Endothelial cell (in vitro differentiated cells): Measurements from ENCODE around the gene DIP2C. TPM values are rescaled to one million over a fixed set of nuclear protein-coding genes. Genes with fewer than 3 reads are reported as not detected.

Experiments used
- DNase-seq: peaks from one replicate; pipeline ENCODE4 v3.0.0; 2021; ENCODE audit warnings: low spot score
- H3K27ac Mint-ChIP-seq: one replicate; pipeline ENCODE4 v1.8.0; 2021; ENCODE audit warnings: mixed read lengths, inconsistent platforms; ENCODE audit not compliant: unreplicated experiment
- H3K27me3 Mint-ChIP-seq: one replicate; pipeline ENCODE4 v1.8.0; 2021; ENCODE audit warnings: mild to moderate bottlenecking, moderate library complexity, mixed read lengths, inconsistent platforms; ENCODE audit not compliant: unreplicated experiment
- H3K36me3 Mint-ChIP-seq: one replicate; pipeline ENCODE4 v1.8.0; 2021; ENCODE audit warnings: mild to moderate bottlenecking, low read depth, mixed read lengths, inconsistent platforms; ENCODE audit not compliant: unreplicated experiment
- H3K4me1 Mint-ChIP-seq: one replicate; pipeline ENCODE4 v1.8.0; 2021; ENCODE audit warnings: mild to moderate bottlenecking, mixed read lengths, inconsistent platforms; ENCODE audit not compliant: unreplicated experiment
- H3K4me3 Mint-ChIP-seq: one replicate; pipeline ENCODE4 v1.8.0; 2021; ENCODE audit warnings: mild to moderate bottlenecking, mixed read lengths, inconsistent platforms; ENCODE audit not compliant: unreplicated experiment
- H3K9me3 Mint-ChIP-seq: one replicate; pipeline ENCODE4 v1.8.0; 2021; ENCODE audit warnings: mixed read lengths, inconsistent platforms; ENCODE audit not compliant: unreplicated experiment
- CTCF ChIP-seq: fragments of 200-600 bp; sonication (generic); IDR thresholded peaks from one replicate; pipeline ENCODE4 v1.5.0; 2021; ENCODE audit warnings: antibody characterized with exemption; ENCODE audit not compliant: unreplicated experiment
- total RNA-seq: library from RNA; stranded (reverse); fragmentation: NEBNext Ultra II Directional; extraction: Animal tissue kit (Norgen Biotek cat#: 25700); gene quantifications from one replicate; pipeline ENCODE4 v1.2.1, GENCODE V29; 2021; ENCODE audit not compliant: unreplicated experiment

The DIP2C gene
- total RNA-seq, 1 donor from 2014 or later = 13.1 TPM

- H3K27ac Mint-ChIP-seq = no peak overlapping the region
- no peak for DNase-seq
- peaks cover 6% of the 10 kb centered on the region for H3K27me3 Mint-ChIP-seq
- no peaks in the 10 kb centered on the region for H3K36me3 Mint-ChIP-seq
- no peak for TF ChIP-seq CTCF
- no peak overlapping the region for H3K4me3 Mint-ChIP-seq
- no peaks in the 10 kb centered on the region for H3K9me3 Mint-ChIP-seq
- H3K4me1 Mint-ChIP-seq = no peaks in the 10 kb centered on the region
These were observed 37.8 kb upstream of the DIP2C start for GRCh38 chr10:727162-727790.

GRCh38 chr10:725786-726185 is 36.3 kb upstream of the DIP2C start:
- DNase-seq = no peak

GRCh38 chr10:725302-725701 is 35.8 kb upstream of the DIP2C start:
- no peak for TF ChIP-seq CTCF
- Mint-ChIP-seq H3K4me1 (no peaks in the 10 kb centered on the region), H3K27ac (no peak overlapping the region), H3K27me3 (peaks cover 6% of the 10 kb centered on the region), H3K36me3 (no peaks in the 10 kb centered on the region), H3K9me3 (no peaks in the 10 kb centered on the region), H3K4me3 (no peak overlapping the region)
- no peak for DNase-seq

More at GRCh38 chr10:725786-726185, 36.3 kb upstream of the DIP2C start:
- Mint-ChIP-seq H3K27ac (no peak overlapping the region), H3K9me3 (no peaks in the 10 kb centered on the region), H3K4me3 (no peak overlapping the region), H3K4me1 (no peaks in the 10 kb centered on the region), H3K36me3 (no peaks in the 10 kb centered on the region), H3K27me3 (peaks cover 6% of the 10 kb centered on the region)
- no peak for TF ChIP-seq CTCF

GRCh38 chr10:723973-724372 is 34.5 kb upstream of the DIP2C start:
- Mint-ChIP-seq H3K9me3 (no peaks in the 10 kb centered on the region), H3K4me3 (no peak overlapping the region), H3K36me3 (no peaks in the 10 kb centered on the region), H3K4me1 (no peaks in the 10 kb centered on the region), H3K27ac (no peak overlapping the region), H3K27me3 (peaks cover 2% of the 10 kb centered on the region)
- TF ChIP-seq CTCF = no peak
- no peak for DNase-seq

GRCh38 chr10:722281-723060 is 33.0 kb upstream of the DIP2C start:
- no peak for DNase-seq

More at GRCh38 chr10:722281-723060, 33.0 kb upstream of the DIP2C start:
- no peak for TF ChIP-seq CTCF
- Mint-ChIP-seq H3K4me3 (no peak overlapping the region), H3K36me3 (no peaks in the 10 kb centered on the region), H3K9me3 (no peaks in the 10 kb centered on the region), H3K27ac (no peak overlapping the region), H3K27me3 (peaks cover 2% of the 10 kb centered on the region), H3K4me1 (no peaks in the 10 kb centered on the region)
